Fibroblast of upper back skin (primary cell): ENCODE measurements around the gene NRG3.
A peak's percentile ranks its signal among the peaks of the same experiment; 100 is the strongest.

Source experiments
- DNase-seq: peaks from one replicate; pipeline ENCODE4 v3.0.0-alpha.2; 2013

Gene NRG3

DNA sequence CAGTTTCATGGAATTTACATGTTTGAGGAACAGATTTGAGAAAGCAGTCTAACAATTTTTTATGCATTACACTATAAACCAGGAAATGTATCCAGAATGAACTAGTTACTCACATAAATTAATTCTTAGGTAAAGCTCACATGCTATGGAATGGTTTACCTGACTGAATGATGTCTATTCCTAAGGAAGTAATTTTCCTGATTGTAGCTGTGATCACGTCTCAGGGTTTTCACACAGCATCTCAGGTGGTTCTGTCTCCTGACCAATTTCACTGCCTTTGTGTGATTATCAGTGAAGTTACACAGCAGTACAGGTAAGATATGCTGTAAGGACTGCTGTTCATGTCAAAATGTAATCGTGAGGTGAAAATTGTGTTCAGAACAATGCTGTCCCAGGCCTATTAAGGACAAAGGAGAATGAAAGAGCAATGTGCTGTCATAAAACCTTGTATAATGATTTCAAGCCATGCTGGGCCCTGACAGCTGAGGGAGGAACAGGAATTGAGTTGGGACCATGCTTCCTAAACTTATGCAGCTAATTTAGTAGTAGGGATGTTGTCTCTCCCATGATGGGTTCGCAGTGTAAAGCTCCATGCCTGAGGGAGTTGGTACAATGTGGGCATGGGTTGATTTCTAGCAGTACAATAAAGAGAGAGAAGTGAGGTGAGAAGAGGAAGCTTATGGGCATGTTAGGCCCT, 631.8 kb downstream of the NRG3 start:
- DNase-seq: no peak

DNA sequence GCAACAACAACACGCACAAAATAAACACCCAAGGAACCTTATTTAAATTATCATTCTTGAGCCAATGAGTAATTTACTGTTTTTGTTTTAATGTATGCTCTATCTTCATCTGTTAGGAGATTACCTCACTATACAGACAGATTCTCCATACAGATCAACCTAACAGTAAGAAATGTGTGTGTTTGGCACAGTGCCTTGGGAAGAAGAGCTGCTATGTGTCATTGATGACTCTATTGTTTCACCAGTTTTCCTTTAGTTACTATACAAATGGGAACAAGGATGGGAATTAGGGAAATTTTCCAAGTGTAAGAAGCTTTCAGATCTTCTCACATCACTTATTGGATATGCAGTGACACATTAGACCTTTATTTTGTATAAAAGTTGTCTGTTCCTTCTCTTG, 640.3 kb downstream of the NRG3 start:
- peak; percentile 1 for DNase-seq

DNA sequence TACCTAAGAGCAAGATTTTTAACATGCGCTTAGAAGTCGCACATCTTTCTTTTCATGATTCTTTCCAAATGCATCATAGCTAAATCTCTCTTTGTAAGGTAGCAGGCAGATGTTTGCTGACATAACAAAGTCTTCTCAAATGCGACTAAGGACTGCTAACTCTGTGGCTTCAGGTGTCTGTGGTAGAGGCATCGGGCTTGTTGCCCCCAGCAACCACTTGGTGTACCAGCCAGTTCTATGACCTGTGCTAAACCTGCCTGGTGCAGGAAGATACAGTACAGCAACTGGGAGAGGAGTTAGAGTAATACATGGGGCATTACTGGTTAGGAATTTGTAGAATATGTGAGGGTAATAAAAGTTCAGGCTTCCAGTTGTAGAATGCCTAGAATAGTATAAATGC, 654.1 kb downstream of the NRG3 start:
- DNase-seq: no peak

DNA sequence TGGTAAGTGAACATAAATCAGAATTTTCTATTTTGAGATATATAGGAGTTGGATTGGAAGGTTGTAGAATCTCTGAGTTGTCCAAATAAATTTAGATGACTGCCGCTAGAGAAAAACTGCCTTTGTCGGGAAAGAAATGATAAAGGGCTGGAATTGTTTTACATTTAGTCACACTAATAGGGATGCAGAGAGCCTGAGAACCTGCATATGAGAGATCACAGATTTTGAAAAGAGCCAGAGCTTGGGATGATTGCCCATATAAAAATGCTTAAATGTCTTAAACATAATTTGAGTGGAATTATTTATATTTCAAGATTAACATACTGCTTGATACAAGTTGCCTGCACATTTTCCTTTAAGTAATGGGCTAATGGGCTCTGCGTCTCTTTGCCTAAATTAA, 660.5 kb downstream of the NRG3 start:
- no peak for DNase-seq

DNA sequence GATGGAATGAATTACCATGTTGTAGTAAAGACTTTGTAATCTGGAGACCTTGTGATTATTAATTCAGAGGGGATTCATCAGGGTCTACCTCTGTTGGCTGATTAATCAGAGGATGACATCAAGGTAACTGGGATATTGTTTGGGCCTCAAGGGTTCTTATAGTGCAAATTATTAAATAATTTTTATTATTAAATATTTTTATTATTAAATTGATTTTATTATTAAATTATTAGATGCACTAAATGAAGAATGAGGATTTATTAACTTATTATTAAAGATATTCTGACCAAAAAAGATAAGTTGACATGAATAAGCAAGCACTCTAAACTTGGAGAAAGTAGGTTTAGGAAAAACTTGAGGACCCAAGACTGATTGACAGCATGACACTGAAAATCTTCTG, 661.7 kb downstream of the NRG3 start:
- DNase-seq: no peak

DNA sequence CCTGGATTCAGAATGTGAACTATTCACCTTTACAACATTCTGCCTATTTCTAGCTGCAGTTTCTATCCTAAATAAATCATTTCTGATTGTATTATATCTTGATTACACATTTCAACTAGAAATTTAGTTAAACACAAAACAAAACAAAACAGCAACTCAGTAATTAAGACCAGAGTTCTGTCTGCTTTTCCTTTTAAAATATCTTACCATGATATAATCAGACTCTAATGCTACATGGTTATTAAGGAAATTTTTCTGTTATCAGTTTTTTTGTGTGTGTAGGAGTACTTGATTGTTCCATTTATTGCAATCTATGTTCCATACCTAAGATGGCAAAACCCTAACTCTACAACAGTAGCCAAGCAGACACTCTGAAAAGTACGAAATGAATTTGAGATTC, 663.3 kb downstream of the NRG3 start:
- no peak for DNase-seq

DNA sequence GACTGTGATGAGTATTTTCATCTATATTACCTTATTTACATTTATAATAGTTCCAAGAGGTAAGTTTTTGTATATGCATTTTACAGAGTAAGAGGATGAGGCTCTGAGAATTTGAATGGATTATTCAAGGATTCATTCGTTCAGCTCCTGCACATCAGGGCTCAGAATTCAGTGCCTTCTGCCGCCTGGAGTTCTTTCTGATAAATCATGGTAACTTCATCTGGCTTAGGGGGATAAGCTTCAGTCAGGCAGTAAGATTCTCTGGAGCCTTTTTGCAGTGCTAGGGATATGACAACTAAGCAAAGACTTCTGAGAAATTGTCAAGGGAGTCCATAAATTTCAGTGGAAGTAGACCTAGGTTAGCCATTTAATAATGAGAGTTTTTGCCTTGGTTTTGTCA, 668.6 kb downstream of the NRG3 start:
- DNase-seq: no peak

DNA sequence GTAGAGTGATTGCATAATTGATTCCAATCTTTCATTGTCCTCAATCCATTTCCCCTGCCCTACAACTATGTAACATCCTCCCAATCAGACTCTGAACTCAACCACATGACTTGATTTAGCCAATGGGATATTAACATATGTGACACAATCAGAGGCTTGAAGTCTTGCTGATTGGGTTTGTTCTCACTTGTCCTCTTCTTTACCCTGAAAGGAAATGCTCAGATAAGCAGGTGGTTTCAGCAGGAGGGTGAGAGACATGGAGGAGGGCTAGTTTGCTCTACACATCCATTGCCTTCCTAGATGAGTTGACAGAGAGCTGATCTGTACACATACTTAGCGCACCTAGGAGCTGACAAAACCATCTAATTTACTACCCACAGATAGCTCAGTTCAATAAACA, 669.4 kb downstream of the NRG3 start:
- DNase-seq: no peak

DNA sequence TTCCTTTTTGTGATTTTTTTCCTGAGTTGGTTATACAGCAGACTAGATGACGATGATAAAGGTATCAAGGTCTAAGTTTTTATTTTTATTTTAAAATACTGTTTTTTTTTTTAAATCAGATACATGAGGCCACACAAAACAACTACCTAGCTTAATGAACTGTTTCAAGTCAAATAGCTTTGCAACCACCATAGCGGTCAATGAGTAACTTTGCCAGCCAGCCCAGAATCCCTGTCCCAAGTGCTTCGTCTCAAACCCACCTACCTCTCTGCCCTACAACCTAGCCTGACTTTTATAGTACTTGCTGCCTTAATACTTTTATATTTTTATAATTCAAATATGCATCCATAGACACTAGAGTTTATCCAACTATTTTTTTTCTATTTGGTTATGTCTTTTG, 676.5 kb downstream of the NRG3 start:
- DNase-seq: no peak

DNA sequence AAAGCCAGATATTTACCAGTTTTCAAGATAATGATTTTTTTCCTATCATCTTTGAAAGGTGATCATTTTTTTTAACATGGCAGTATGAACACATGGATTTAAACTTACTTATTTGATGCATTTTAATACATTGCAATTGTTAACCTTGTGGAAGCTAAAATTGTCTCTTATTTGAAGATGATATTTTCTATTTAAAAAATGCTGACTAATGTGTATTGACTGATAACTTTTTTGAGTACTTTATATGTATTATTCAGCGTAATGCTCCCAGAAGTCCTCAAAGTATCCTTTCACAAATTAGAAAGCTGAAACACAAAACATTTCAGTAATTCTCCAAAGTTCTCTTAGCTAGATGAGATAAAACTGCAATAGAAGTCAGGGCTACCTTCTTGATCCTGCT, 677.3 kb downstream of the NRG3 start:
- DNase-seq: no peak

DNA sequence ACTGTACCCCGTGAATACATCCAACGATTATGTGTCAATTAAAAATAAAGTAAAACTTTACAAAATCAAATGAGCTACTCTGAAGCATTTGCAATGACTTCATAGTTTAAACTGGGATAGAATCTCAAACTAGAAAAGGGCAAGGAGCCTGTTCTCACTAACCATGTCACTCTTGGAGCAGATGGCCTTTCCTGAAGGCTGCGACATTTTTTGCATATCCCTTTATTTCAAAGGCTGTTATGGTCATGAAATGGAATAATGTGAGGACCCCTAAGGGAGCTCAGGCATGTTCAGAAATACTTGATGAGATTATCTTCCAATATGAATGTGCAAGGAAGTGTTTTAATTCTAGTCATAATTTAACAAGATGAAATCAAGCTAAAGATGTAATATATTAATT, 679.4 kb downstream of the NRG3 start:
- no peak for DNase-seq

DNA sequence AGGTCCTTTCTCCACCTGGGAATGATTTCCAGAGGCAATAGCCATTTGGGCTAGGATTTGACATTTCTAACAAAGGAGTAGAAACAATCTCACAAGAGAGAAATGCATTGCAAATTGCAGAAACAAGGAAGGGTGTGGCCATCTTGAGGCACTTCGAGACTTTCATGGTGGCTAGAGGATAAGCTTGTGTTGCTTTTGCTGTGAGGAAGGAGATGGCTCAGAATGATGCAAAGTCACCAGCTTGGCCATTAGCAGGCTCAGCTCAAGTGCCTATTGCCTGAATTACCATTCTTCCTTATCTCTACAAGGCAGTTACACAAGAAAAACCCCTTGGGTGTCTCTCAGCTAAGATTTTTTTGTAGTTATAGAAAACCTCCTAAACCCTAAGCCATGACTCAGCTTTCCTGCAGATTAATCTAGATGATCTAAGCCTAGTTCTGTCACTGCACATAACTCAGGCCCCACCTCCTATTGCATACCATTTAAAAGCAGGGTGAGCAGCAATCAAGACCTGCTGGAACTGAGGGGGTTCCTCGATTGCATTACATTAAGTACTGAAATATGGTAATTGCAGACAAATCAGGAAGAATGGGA, 683.1 kb downstream of the NRG3 start:
- peak; percentile 29 for DNase-seq

DNA sequence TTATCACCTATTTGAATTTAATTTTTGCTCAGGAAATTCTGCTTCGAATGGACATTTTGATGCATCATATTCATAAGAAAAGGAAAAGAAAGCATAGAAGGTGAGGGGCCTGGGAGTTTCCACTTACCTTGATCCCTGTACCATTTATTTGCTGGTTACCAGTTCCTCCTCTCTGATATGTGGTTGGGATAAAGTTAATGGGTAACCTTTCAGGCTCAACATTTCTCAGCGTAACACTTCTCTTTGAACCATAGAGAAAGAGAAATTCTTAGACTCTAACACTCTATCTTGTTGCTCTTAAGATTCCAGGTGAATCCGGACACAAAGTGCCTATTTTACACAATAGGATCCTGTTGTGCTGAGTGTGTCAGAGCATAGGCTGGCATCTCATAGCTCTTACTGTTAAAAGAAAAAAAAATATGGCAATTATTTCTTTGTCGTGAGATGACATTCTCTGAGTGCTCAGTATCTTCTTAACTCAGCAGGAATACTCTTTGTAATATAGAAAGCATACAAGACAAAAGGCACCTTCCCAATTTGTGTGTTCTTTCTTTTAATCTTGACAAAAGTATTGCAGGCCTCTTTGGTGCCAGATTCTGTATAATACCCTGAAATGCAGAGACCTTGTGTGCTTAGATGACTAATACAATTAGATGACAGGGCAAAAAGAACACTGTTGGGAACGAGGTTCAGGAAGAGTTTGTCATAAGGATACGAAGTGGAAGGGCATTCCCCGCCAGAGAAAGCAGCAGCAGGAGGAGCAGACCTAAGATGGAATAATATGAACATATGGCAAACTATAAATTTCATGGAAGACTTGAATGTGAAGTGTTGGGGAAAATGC, 689.6 kb downstream of the NRG3 start:
- no peak for DNase-seq

DNA sequence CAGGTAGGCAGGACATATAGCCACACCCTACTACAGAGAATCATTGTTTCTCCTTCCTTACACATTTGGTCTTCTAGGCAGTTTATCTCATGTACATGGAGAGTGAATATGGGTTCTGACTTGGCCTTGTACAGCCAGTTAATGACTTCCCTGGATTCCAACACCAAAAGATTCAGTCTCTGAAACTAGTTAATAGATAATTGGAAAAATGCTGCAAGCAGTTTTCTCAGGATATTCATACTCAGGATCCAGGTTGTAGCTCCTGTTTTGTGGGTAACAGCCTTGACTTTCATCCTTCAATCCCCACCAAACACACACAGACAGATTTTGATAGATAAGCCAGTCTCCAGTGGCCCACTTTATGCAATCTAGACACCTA, 690.2 kb downstream of the NRG3 start:
- no peak for DNase-seq

DNA sequence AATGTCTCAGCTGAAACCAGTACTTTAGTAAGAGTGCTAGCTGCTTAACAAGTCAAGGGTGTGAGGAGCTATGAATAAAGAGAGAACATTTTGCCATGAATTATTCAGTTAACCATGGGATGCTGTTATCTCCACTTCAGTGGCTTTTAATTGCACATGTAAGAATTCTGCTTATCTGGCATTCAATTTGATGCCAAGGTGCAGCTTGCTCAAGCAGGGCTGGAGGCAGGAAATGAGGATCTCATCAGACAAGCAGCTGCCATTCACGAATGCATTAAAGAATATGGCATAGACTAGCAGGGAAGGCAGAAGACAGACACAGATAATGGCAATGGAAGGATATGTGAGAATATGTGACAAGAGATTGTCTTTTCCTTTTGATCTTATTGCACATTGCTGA, 697.8 kb downstream of the NRG3 start:
- DNase-seq: no peak

DNA sequence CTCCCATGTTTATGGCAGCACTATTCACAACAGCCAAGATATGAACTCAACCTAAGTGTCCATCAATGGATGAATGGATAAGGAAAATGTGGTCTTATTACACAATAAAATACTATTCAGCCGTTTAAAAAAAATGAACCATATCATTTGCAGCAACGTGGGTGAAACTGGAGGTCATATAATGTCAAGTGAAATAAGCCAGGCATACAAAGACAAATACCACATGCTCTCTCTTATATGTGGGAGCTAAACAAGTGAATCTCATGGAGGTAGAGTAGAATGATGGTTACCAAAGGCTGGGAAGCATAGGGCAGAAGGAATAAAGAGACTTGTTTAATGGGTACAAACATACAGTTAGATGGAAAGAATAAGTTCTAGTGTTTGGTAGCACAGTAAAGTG, 699.1 kb downstream of the NRG3 start:
- no peak for DNase-seq

DNA sequence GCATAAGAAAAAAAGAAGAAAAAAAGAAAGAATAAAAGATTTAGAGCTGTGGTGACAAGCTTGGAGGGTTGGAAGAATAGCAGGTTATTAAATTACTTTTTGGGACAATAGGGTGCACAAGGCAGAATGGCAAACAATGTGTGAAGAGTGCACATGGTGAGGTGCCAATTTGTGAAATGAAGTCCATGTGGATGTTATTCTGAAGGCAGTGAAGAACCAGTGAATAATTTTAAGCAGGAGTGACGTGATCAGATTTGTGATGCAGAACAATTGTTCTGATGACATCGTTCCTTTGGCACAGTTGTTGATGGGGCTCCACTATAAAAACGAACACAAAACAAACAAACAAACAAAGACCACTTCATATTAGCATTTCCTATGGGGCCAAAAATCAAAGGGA, 700.3 kb downstream of the NRG3 start:
- DNase-seq: no peak

DNA sequence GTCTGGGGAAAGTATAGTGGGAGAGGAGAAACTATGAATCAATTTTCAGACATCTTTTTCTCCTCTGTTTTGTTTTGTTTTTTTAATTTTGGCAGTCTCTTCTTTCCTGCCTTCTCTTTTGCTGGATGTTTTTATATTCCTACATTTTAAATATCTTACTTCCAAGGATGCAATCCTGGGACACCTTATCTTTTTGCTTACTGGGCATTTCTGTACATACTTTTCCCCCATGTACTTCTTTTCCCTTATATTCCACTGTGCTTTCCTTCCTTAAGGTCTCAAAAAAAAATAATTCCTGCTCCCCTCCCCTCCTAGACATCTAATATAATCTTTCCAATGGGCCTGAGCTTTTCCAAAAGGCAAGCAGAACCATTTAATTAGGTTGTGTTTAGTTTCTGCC, 701.1 kb downstream of the NRG3 start:
- no peak for DNase-seq

DNA sequence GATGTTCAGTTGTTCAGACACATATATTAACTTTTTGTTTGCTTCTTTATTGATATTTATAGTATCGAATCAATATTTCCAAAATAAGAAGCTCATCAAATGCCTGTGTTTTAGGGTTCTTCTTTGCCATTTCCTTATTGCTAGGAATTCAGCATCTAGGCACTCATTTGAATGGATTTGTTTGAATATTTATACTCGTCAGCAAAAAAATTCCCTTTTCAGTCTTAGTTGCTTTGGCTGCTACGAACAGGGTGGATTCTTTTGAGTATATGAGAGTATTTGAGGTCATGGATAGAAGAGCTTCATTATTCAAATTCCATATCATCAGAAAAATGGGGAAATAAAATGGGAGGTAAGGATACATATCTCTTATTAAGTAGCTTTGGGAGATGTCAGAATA, 706.9 kb downstream of the NRG3 start:
- no peak for DNase-seq

DNA sequence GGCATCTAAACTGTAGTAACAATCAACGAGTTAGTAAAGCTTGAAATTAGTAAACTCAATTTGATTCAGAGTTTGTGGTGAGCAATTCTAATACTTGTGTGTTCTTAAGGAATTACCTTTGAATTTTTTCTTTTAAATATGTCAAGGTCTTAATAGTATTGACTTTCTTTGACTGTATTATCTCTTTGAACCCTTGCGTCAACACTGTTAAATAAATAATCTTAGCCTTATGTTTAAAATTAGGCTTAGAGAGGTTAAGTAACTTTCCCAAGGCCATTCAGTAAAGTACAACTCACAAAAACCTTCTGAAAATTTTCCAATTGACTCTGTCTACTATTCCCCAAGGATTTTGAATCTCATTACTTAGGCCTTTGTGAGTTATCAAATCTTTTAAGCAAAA, 716.4 kb downstream of the NRG3 start:
- no peak for DNase-seq

DNA sequence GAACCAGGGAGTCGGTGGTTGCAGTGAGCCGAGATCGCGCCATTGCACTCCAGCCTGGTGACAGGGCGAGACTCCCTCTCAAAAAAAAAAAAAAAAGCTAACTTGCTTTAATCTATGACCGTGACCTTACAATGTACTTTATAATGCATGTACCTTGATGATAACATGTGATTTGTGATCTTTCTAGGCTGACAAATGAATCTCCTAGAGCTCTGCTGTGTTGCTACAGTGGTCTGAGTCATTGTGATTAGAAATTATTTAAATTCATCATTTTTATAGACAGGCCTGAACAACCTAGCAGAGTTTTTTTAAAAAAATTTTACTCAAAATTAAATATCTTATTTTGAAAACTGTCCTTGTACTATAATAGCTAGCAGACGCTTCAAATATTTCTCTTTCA, 722.8 kb downstream of the NRG3 start:
- no peak for DNase-seq

DNA sequence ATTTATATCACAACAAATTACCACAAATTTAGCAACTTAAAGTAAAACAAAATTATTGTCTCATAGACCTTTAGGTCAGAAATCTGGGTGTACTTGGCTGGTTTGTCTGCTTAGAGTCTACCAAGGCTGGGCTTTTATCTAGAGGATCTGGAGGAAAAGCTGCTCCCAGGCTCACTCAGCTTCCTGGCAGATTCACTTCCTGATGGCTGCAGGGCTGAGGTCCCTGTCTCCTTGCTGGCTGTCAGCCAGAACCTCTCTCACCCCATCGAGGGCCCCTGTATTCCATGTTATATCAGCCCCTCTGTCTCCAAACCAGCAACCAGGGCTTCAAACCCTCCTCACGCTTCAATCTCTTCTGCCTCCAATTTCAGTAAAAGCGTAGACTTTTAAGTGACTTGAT, 734.9 kb downstream of the NRG3 start:
- no peak for DNase-seq

DNA sequence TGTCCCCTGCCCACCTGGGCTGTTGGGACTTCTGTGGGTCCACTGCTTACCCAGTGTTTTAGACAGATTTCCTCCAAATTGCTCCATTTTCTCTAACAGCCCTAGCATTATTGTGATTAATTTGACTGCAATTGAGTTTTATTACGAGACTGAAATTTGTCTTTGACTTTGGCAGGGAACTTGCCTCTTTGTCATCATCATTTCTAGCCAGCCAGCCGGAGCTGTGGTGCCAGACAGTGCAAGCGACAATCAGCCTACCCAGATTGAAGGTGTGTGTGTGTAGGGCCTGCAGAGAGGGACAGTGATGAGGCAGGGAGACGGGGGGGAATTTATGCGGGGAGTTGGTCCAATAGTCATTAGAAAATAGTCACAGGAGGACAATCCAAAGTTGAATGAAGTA, 743.0 kb downstream of the NRG3 start:
- DNase-seq: no peak

DNA sequence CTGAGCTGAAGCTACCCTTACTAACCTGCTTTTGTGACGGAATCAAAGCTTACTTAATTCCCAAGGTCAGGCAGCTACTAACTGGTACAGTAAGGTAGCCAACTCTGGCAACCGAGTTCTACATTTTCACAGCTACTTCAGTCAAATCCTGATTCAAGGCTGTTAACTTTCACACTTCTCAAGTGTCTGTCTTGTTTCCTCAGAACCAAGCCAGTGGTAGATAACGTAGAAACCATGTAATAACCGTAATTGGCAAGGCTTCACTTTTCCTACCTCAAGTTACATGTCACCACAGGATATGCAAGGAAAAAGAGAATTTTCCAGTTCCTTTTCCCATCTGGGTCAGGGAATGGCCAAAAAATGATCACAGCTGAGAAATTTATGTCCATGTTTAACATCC, 746.7 kb downstream of the NRG3 start:
- no peak for DNase-seq

DNA sequence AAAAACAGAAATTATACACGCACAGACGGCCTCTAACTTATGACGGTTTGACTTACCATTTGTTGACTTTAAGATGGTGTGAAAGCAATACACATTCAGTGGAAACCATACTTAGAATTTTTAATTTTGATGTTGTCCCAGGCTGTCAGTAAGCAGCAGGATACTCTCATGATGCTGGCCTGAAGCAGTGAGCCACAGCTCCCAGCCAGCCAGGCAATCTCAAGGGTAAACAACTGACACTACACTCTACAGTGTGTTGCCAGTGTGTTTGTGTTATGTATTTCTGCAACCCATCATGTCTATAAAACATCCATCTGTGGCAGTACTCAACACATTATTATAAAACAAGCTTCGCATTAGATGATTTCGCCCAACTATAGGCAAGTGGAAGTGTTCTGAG, 747.5 kb downstream of the NRG3 start:
- DNase-seq: no peak
